DMS 273 (cell line): ENCODE measurements around the gene LPP.

ENCODE experiments used
- DNase-seq: peaks from one replicate; lab custom pipeline; 2025; ENCODE audit not compliant: unreplicated experiment; lab: John Stamatoyannopoulos, UW

LPP gene

GRCh38 chr3:188761439-188761838 lies 607.5 kb downstream of the LPP start:
- DNase-seq: no peak

GRCh38 chr3:188761964-188762363 lies 608.0 kb downstream of the LPP start:
- DNase-seq: no peak

- DNase-seq: peak; percentile 16
Measured at GRCh38 chr3:188764609-188765008, 610.7 kb downstream of the LPP start.

DNA sequence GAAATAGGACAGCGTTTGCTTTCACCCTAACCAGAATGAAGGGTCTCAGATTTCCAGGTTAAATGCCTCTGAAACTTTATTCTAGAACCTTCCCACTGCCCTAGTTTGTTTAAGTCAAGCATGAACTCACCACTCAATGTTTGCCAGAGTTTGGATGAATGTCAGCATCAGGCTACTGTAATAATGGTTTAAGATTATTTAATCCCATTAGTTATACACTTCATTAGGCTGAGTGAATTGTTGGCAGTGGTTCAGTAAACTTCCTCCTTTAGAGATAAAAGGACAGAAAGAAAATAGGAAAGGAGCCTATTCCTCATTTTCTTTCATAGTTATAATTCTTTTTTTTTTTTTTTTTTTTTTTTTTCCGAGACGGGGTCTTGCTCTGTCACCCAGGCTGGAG lies 615.9 kb downstream of the LPP start:
- DNase-seq: no peak

DNA sequence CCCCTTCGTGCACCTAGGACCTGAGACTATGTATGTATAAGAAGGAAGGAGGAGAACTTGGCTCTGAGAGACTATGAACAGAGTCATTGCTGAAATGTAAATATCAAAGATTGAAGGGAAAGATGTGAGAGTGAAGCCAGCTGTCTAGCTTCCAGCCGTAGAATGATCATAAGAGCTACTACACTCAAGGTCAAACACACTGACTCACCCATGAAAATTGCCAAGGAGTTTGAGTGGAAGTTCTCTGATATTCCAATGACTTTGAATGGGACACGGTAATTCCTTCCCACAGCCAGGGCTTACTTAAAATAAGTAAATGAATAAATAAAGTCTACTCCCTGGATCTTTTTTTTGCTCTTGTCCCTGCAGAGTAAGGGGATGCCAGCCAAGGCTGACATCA lies 618.9 kb downstream of the LPP start:
- DNase-seq: no peak

DNA sequence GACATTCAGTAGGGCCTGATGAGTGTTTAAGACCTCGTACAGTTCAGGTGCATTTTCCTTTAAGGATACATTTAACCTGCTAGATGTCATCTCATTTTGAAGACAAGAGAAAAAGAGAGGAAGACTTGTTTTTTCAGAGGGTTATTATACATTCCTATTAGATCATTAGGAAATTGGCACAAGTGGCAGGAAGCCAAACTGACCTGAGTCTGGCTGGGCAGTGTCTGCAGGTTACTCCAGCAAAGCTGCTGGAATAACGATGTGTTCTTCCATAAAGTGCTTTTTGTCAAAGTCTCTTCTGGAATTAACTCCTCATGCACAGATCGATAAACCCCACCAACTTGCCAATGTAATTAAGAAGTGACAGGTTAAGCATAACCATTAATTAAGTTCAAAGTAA lies 621.5 kb downstream of the LPP start:
- DNase-seq: no peak

GRCh38 chr3:188776447-188776846 lies 622.5 kb downstream of the LPP start:
- DNase-seq: no peak

DNA sequence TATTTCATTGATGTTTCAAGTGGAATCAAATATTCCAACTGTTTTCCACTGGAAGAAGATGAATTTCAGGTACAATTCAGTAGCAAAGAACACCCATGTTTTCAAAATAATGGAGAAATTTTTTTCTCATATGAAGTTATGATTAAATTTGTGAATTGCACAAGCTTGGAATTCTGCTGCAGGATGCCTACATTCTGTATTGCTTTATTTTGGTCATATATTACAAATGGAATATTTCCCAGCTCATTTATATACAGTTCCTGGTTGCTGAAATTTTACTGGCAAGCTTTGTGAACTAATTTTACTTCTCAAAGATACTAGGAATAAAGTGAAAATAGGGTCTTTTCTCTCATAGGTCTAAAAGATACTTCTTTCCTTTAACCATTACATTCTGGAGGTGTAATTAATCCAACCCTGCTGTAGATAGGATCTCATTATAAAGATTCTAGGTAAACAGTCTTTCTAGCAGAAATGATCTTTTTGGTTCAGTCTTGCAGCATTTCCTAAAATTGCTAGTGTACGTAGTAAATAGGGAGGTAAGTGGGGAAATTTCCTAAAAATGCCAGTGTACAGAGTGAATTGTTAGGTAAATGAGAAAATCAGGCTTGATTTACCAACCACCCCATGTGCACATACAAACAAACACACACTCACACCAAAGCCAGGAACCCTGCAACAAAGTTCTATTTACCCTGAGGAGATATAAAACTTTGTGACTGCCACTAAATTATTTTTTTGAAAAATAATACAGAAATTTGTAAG lies 624.3 kb downstream of the LPP start:
- DNase-seq: no peak

- DNase-seq: no peak
Measured at GRCh38 chr3:188779281-188779980, 625.5 kb downstream of the LPP start.

- no peak for DNase-seq
Measured at GRCh38 chr3:188780193-188781147, 626.5 kb downstream of the LPP start.

DNA sequence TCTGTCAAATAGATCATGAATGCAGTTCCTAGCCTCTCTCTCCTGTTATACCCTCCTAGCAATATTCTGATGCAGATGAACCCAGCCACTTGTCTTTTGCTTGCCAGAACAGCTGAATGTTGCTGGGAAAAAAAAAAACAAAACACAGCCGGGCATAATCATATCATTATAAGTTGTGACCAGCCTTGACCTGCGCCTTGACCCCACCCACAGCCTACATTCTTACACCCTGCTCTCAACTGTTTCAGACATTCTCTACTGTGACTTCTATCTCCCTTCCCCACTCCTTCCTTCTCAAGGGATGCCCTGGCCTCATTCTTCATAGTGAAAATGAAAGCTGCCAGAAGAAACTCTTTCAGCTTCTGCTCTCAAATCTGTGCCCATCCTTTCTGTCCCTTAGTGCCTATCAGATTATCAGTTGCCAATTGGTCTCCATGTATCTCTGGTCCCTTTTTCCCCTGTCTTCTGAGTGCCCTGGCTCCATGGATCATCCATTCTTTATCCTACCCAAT lies 628.7 kb downstream of the LPP start:
- DNase-seq: no peak

DNA sequence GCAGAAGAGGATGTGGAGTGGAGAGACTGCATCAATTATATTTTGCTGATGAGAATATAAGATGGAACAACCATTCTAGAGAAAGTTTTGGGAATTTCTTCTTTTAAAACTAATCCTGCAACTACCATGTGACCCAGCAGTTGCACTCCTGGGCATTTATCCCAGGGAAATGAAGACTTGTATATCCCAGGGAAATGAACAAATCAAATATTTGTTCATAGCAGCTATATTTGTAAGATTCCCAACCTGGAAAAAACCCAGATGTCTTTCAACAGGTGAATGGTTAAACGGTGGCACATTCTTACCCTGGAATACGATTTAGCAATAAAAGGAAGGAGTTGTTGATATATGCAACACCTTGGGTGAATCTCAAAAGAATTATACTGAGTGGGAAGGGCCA lies 632.5 kb downstream of the LPP start:
- DNase-seq: no peak

- DNase-seq: no peak
Measured at GRCh38 chr3:188788621-188789081, 634.7 kb downstream of the LPP start.

- no peak for DNase-seq
Measured at GRCh38 chr3:188789251-188789650, 635.3 kb downstream of the LPP start.

DNA sequence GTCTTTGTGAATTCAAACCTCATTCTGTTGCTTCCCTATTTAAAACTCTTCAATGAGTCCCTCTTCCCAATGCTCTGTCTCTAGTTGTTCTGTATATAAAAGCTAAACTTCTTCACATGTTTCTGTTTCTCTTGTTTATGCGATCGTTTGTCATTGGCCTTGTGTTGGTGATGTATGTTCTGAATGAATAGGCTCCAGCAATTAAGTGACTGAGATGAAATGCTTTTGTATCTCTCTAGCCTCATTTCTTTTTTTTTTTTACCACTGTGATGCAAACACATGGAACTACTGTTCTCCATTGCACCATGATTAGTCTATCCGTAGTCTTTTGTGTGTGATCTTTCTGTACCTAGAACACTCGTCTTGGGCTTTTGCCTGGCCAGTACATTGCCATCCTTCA lies 637.4 kb downstream of the LPP start:
- DNase-seq: no peak

DNA sequence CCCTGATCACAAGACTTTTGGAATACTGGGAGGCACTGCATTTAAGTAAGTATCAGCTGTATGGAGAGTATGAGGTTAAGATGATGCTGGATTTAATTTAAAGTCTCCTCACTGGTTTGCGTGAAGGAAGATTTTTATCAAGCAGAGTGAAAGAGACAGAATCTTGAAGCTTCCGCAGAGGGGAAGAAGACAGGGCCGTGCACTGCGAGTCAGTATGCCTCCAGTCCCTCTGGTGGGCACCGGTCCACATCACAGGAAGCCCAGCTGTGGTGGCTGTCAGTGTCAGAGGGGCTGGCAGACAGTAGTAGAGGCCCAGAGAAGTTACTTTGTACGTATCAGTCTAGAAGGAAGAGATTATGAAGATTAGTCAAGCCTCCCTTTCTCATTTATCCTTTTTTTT lies 638.8 kb downstream of the LPP start:
- DNase-seq: peak; percentile 20

DNA sequence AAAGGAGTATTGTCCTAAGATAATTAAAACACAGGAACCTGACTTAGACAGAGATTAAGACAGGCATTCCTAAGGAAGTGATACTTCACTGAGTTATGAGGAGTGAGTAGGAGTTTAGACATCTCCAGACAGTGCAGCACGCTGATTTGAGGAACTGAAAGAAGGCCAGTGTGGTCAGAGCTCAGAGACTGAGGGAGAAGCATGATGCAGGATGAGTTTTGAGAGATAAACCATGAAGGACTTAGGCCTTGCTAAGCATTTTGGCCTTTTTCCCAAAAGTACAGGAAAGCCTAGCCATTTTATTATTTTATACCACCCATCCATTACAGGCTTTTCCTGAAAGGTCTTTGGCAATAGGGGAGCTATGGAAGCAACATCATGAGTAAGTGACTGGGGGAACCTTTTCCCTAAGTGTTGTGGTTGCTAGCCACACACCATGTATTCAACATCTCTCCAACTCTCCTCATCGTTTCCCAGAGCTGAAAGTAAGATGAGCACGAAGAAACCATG lies 642.2 kb downstream of the LPP start:
- no peak for DNase-seq

DNA sequence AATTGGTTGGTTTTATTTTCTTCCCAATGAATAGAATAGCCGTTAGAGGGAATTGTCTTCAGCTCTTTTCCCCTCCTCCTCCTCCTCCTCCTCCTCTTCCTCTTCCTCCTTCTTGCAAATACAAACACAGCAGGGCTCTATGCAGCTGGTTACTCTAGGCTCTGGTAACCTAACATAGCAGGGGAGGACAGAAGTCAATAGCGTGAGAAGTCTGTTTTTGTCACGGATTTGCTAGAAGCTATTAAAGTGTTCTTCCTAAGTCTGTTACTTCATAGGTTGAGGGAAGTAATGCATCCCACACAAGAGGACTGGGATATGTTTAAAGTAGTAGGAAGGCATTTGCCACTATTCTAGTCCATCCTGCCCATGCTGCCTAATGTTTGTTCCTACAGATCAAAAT lies 643.1 kb downstream of the LPP start:
- no peak for DNase-seq

GRCh38 chr3:188798556-188799145 lies 644.7 kb downstream of the LPP start:
- DNase-seq: no peak

DNA sequence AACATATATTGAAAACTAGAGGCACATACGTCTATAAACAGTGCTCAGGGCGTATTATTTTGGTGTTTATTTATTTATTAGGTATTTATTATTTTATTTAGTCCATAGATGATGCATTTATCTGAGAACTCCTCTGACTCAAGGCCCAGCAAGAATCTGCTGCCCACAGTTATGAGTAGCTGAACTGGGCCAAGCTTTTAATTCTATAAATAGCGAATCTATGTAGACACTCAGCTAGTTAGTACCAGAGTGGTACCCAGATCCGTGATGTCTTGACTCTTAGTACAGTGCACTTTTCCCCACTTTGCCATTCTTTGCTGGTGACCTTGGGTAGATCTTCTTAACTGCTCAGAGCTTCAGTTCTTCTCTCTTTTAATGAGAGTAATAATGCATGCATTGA lies 647.4 kb downstream of the LPP start:
- no peak for DNase-seq

DNA sequence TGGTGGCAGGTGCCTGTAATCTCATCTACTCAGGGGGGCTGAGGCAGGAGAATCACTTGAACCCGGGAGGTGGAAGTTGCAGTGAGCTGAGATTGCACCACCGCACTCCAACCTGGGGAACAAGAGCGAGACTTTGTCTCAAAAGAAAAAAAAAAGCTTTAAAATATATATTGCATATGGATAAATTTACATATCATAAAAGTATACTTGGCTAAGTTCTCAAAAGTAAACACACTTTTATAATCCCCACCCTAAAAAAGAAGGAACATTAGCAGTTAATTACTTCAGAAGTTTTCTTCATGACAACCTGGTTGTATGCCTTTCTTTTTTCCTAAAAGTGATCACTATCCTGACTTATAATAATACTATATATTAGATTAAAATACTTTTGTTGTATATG lies 648.7 kb downstream of the LPP start:
- DNase-seq: no peak
